ENCODE measurements around the gene ADAT1. TPM values are rescaled to one million over a fixed set of nuclear protein-coding genes. Genes with fewer than 3 reads are reported as not detected.

The ADAT1 gene
- total and polyA plus RNA-seq, 2 of the 8 experiments (the other 6 are each of a cell fraction or from before 2014, with no cell fraction given): 30.7 to 44.7 TPM

GRCh38 chr16:75593825-75594820 lies 29.0 kb downstream of the ADAT1 start (continued):
- peak; percentile 87; the same call in 1 of the 2 replicates for TF ChIP-seq JUND (IDR thresholded peaks at IDR 0.05; ENCODE audit: low read length)
- TF ChIP-seq GABPA (IDR thresholded peaks at IDR 0.05; ENCODE audit: borderline replicate concordance, insufficient read depth, low read length): no peak
- TF ChIP-seq EGR1 (IDR thresholded peaks at IDR 0.05; ENCODE audit: borderline replicate concordance, low read depth, low read length): no peak

Data from H1 (cell line).